ENCODE results near the gene PRSS22. TPM values are rescaled to one million over a fixed set of nuclear protein-coding genes. Genes with fewer than 3 reads are reported as not detected.

The PRSS22 gene
- total RNA-seq, 1 experiment from 2014 or later, result 3.9 TPM

GRCh38 chr16:2815299-2815771 lies 42.6 kb downstream of the PRSS22 start (continued):
- TF ChIP-seq ZNF317 (CRISPR knock-in tag; IDR thresholded peaks at IDR 0.05; ENCODE audit: borderline replicate concordance, low read depth), result no peak
- no peak for TF ChIP-seq IRF1 (CRISPR knock-in tag; IDR thresholded peaks at IDR 0.05)
- TF ChIP-seq ETV6 (CRISPR knock-in tag; IDR thresholded peaks at IDR 0.05), result no peak
- TF ChIP-seq ZNF532 (CRISPR knock-in tag; IDR thresholded peaks at IDR 0.05; ENCODE audit: borderline replicate concordance), result no peak
- TF ChIP-seq ZNF512 (CRISPR knock-in tag; IDR thresholded peaks at IDR 0.05; ENCODE audit: borderline replicate concordance), result no peak
- TF ChIP-seq STAT6 (CRISPR knock-in tag; conservative IDR thresholded peaks at IDR 0.05; ENCODE audit: low read depth), result no peak

- Mint-ChIP-seq H3K27me3 (ENCODE audit: low read depth) (peaks cover 1% of the 10 kb centered on the region; the same call in 1 of the 2 replicates), H3K4me3 (no peak overlapping the region), H3K36me3 (no peaks in the 10 kb centered on the region), H3K4me1 (no peaks in the 10 kb centered on the region), H3K9me3 (no peaks in the 10 kb centered on the region), H3K27ac (no peak overlapping the region)
- CTCF ChIA-PET, result interaction anchor here (1.1 to 5.1 kb wide), 4 partner anchors 17 to 106 kb away, joined by 4 to 29 read pairs (median 5); partner anchors contain the start of gene PRSS41
- POLR2A ChIA-PET, result no interaction called here
- DNase-seq (ENCODE audit: low spot score), result no peak
- ATAC-seq, result no peak
- TF ChIP-seq CBFB (CRISPR knock-in tag; IDR thresholded peaks at IDR 0.05; ENCODE audit: low read depth), result no peak
- no peak for TF ChIP-seq ZNF423 (CRISPR knock-in tag; IDR thresholded peaks at IDR 0.05)
- no peak for TF ChIP-seq GABPB1 (CRISPR knock-in tag; IDR thresholded peaks at IDR 0.05)
- no peak for TF ChIP-seq CDX4 (CRISPR knock-in tag; IDR thresholded peaks at IDR 0.05; ENCODE audit: borderline replicate concordance)
- no peak for TF ChIP-seq ZSCAN18 (CRISPR knock-in tag; IDR thresholded peaks at IDR 0.05)
- TF ChIP-seq ZBTB43 (CRISPR knock-in tag; IDR thresholded peaks at IDR 0.05), result no peak
- no peak for TF ChIP-seq SMAD4 (CRISPR knock-in tag; IDR thresholded peaks at IDR 0.05)
- no peak for TF ChIP-seq ZNF671 (CRISPR knock-in tag; IDR thresholded peaks at IDR 0.05)
Measured at GRCh38 chr16:2814551-2815298, 43.2 kb downstream of the PRSS22 start.

Measured in WTC11 (cell line).